ENCODE data around the gene MDFIC. TPM values are rescaled to one million over a fixed set of nuclear protein-coding genes. Genes with fewer than 3 reads are reported as not detected.

MDFIC gene
- total RNA-seq, 3 donors from 2014 or later (not counting 1 experiment from before 2014, with no cell fraction given) = 19.1 to 24.0 (median 21.8) TPM

GRCh38 chr7:114943953-114944744 is 22.3 kb downstream of the MDFIC start:
- H3K27ac ChIP-seq (ENCODE audit: low read length) = no peak overlapping the region
- WGBS (ENCODE audit: insufficient coverage) = 100% methylated on average over 1 of the region's 3 CpGs
- no peak overlapping the region for H3K4me3 ChIP-seq (ENCODE audit: low read length)
- intact Hi-C loops (cut with micrococcal nuclease) = no loop called here
- Mint-ChIP-seq H3K9me3 (no peaks in the 10 kb centered on the region), H3K27ac (no peak overlapping the region), H3K27me3 (ENCODE audit: low read depth in 2 of 2) (no peaks in the 10 kb centered on the region), H3K36me3 (peaks cover 9% of the 10 kb centered on the region), H3K4me3 (no peak overlapping the region), H3K4me1 (peaks cover 29 to 46% of the 10 kb centered on the region in 2 donors)
- ATAC-seq = no peak
- H3K9me3 ChIP-seq (ENCODE audit: control insufficient read depth, insufficient read depth, low read length) = no peaks in the 10 kb centered on the region
- no peaks in the 10 kb centered on the region for H3K27me3 ChIP-seq (ENCODE audit: control insufficient read depth, insufficient read depth, low read length)
- no peak for DNase-seq
- H3K4me1 ChIP-seq (ENCODE audit: control insufficient read depth, insufficient read depth, low read length) = peaks cover 4% of the 10 kb centered on the region
- TF ChIP-seq CTCF (IDR thresholded peaks at IDR 0.05) = no peak
- H3K36me3 ChIP-seq (ENCODE audit: control insufficient read depth, insufficient read depth, low read length) = peaks cover 20% of the 10 kb centered on the region

- Histone ChIP-seq H3K36me3 (ENCODE audit: control insufficient read depth, insufficient read depth, low read length) (peaks cover 20% of the 10 kb centered on the region), H3K27ac (ENCODE audit: low read length) (no peak overlapping the region), H3K9me3 (ENCODE audit: control insufficient read depth, insufficient read depth, low read length) (no peaks in the 10 kb centered on the region), H3K27me3 (ENCODE audit: control insufficient read depth, insufficient read depth, low read length) (no peaks in the 10 kb centered on the region), H3K4me1 (ENCODE audit: control insufficient read depth, insufficient read depth, low read length) (peaks cover 9% of the 10 kb centered on the region), H3K4me3 (ENCODE audit: low read length) (no peak overlapping the region)
- no peak overlapping the region for H3K27ac Mint-ChIP-seq
- no peak for DNase-seq
- no peak for ATAC-seq
- H3K27me3 Mint-ChIP-seq (ENCODE audit: low read depth in 2 of 2) = no peaks in the 10 kb centered on the region
- H3K4me3 Mint-ChIP-seq = no peak overlapping the region
- 88% methylated on average over 16 of the region's 19 CpGs for WGBS (ENCODE audit: insufficient coverage)
- H3K4me1 Mint-ChIP-seq = peaks cover 37 to 55% of the 10 kb centered on the region in 2 donors
- H3K9me3 Mint-ChIP-seq = no peaks in the 10 kb centered on the region
- peaks cover 9% of the 10 kb centered on the region for H3K36me3 Mint-ChIP-seq
- intact Hi-C loops (cut with micrococcal nuclease) = no loop called here
- TF ChIP-seq CTCF (IDR thresholded peaks at IDR 0.05) = no peak
These were observed 23.1 kb downstream of the MDFIC start for GRCh38 chr7:114944745-114945625.

DNA sequence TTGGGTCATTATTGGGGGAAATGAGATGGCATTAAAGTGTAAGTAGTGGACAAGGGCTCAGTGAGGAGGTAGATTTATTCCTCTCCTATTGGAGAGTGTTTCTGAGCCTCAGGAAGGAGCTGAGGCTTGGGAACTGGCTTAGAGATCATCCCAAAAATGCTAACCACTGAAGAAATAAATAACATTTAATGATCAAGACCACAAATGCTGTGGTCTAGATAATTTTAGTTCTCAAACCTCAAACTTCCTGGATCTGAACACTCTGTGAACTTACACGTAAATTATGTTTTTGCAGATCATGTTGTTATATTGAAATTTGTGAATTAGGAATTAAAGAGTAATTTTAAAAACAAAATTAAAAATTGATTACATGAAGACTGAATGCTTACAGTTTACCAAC is 27.3 kb downstream of the MDFIC start:
- intact Hi-C loops (cut with micrococcal nuclease) = no loop called here
- Mint-ChIP-seq H3K36me3 (no peaks in the 10 kb centered on the region), H3K4me1 (peaks cover 31 to 39% of the 10 kb centered on the region in 2 donors), H3K27ac (peak overlapping the region in 1 of 2 donors; percentile 48), H3K9me3 (no peaks in the 10 kb centered on the region), H3K27me3 (ENCODE audit: low read depth in 2 of 2) (no peaks in the 10 kb centered on the region), H3K4me3 (peak overlapping the region; percentile 25)
- DNase-seq (peak in 1 of 2 donors; percentile 12), ATAC-seq (peak in 1 of 3 donors; percentile 30)
- H3K4me1 ChIP-seq (ENCODE audit: control insufficient read depth, insufficient read depth, low read length) = peaks cover 7% of the 10 kb centered on the region
- no peaks in the 10 kb centered on the region for H3K9me3 ChIP-seq (ENCODE audit: control insufficient read depth, insufficient read depth, low read length)
- no peak overlapping the region for H3K27ac ChIP-seq (ENCODE audit: low read length)
- no peaks in the 10 kb centered on the region for H3K27me3 ChIP-seq (ENCODE audit: control insufficient read depth, insufficient read depth, low read length)
- H3K36me3 ChIP-seq (ENCODE audit: control insufficient read depth, insufficient read depth, low read length) = peaks cover 11% of the 10 kb centered on the region
- TF ChIP-seq CTCF (IDR thresholded peaks at IDR 0.05) = no peak
- no CpG with 5 or more reads among the region's 1 CpG for WGBS (ENCODE audit: insufficient coverage)
- no peak overlapping the region for H3K4me3 ChIP-seq (ENCODE audit: low read length)

Data from natural killer cell (primary cell).